ENCODE results near the gene FBXO11. TPM values are rescaled to one million over a fixed set of nuclear protein-coding genes. Genes with fewer than 3 reads are reported as not detected.

The FBXO11 gene
- polyA plus RNA-seq, 1 of the 3 experiments (the other 2 are of a cell fraction) = 26.6 TPM

DNA sequence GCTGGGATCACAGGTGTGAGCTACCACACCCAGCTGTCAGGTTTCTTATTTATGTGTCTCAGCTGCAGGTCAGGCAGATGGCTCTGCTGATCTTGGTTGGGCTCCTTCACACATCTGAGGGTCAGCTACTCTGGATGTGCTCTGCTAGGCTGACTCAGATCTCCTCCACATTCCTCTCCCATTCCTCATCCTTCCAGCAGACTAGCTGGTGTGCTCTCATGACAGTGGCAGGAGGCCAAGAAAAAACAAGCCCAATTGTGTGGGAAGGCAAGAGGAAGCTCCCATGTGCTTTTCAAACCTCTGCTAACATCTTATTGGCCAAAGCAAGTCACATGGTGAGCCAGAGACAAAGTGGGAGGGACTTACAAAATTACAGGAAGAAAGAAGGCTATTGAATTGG, 135.1 kb downstream of the FBXO11 start (continued):
- TF ChIP-seq RCOR1 (IDR thresholded peaks at IDR 0.05; ENCODE audit: low read length) = no peak
- TF ChIP-seq MEF2A (IDR thresholded peaks at IDR 0.05; ENCODE audit: borderline replicate concordance, low read depth) = no peak
- TF ChIP-seq FOXJ3 (CRISPR knock-in tag; IDR thresholded peaks at IDR 0.05) = no peak
- no peak for TF ChIP-seq MAX (IDR thresholded peaks at IDR 0.05; ENCODE audit: low read depth)
- TF ChIP-seq IRF3 (IDR thresholded peaks at IDR 0.05; ENCODE audit: low read depth, low read length) = no peak
- no peak for TF ChIP-seq GABPA (IDR thresholded peaks at IDR 0.05; ENCODE audit: low read depth)
- TF ChIP-seq EP300 (IDR thresholded peaks at IDR 0.05; ENCODE audit: borderline replicate concordance in 1 of 2, low read depth in 1 of 2, low read length in 1 of 2) = no peak

DNA sequence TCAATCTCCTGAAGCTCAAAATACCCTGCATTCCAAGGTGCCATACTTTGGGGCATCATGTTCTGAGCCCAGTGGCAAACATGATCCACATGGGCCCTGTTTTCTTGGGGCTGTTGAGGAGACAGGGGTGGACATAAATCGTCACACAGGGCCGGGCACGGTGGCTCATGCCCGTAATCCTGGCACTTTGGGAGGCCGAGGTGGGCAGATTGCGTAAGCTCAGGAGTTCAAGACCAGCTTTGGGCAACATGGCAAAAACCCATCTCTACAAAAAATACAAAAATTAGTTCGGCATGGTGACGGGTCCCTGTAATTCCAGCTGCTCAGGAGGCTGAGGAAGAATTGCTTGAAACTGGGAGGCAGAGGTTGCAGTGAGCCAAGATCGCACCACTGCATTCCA, 137.0 kb downstream of the FBXO11 start:
- Histone ChIP-seq H3K9me2 (no peaks in the 10 kb centered on the region), H3K4me1 (ENCODE audit: control insufficient read depth in 1 of 2, insufficient read depth in 2 of 2, low read depth in 1 of 2, low read length in 1 of 2) (no peaks in the 10 kb centered on the region), H3K4me2 (no peak overlapping the region), H3K36me3 (replicated peaks in 1 of 2; ENCODE audit: control insufficient read depth in 1 of 2, insufficient read depth in 2 of 2, low read length in 1 of 2) (no peaks in the 10 kb centered on the region), H3K4me3 (ENCODE audit: low read depth in 2 of 2, low read length in 1 of 2) (no peak overlapping the region), H3F3A (replicated peaks; ENCODE audit: insufficient read depth) (peaks cover 4% of the 10 kb centered on the region), H2AFZ (ENCODE audit: low read depth) (no peak overlapping the region), H3K27ac (ENCODE audit: low read depth in 2 of 2, low read length in 1 of 2) (no peak overlapping the region), H3K79me2 (ENCODE audit: insufficient read depth) (no peaks in the 10 kb centered on the region), H4K20me1 (ENCODE audit: insufficient read depth) (no peaks in the 10 kb centered on the region), H3K9ac (no peak overlapping the region), H3K9me3 (no peaks in the 10 kb centered on the region), H3K27me3 (ENCODE audit: insufficient read depth) (no peaks in the 10 kb centered on the region)
- DNase-seq = no peak
- no peak for TF ChIP-seq NFIC (IDR thresholded peaks at IDR 0.05; ENCODE audit: borderline replicate concordance)
- TF ChIP-seq JUND (IDR thresholded peaks at IDR 0.05) = no peak
- no peak for TF ChIP-seq RFX5 (IDR thresholded peaks at IDR 0.05; ENCODE audit: low read length)
- POLR2A ChIA-PET = no interaction called here
- CTCF ChIA-PET = interaction anchor here (0.6 to 10.8 kb wide), 14 partner anchors 11 to 446 kb away, joined by 3 to 228 read pairs (median 6); partner anchors contain the start of gene MSH6
- 86% methylated on average over 9 of the region's 9 CpGs for WGBS (ENCODE audit: low lambda C conversion rate)

DNA sequence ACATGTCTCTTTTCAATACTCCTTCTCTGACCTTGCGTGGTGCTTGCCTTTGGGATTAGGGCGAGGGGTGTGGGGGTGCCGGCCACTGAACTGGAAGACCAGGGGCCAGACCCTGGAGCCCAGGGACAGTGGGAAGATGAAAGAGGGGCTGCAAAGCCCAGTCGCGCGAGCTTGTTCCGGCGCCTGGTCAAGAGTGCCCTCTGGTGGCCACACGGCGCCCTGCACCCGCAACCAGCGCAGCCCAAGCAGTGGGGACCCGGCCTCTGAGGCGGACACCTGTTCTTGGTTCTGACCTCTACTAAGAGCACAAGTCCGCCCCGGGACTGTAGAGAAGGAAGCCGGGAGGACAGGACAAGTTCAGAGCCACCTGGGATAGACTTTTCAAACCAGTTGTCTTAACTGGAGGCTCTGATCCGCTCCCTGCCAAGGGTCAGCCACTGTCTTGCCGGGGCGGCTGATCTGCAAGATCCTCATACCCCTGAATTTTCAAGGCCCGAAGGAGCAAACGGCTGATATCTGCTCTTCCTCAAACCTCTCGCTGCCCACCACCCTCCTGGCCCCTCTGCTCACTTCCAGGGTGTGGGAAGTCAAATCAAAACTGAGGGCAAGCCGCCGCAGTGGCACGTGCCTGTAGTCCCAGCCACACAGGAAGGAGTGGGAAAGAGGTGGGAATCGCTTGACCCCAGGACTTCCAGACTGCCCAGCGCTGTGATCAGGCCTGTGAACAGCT, 138.3 kb downstream of the FBXO11 start:
- 27% methylated on average over 22 of the region's 28 CpGs for whole genome bisulfite sequencing (ENCODE audit: low lambda C conversion rate)
- no peaks in the 10 kb centered on the region for H3K9me2 ChIP-seq
- H3K27me3 ChIP-seq (ENCODE audit: insufficient read depth) = no peaks in the 10 kb centered on the region
- H3K79me2 ChIP-seq (ENCODE audit: insufficient read depth) = no peaks in the 10 kb centered on the region
- H3K4me2 ChIP-seq = peak overlapping the region; percentile 36; the same call in 1 of the 2 replicates
- ChIA-PET CTCF (interaction anchor here (0.6 to 10.8 kb wide), 113 partner anchors 12 to 1422 kb away, joined by 3 to 228 read pairs (median 4); partner anchors contain the start of gene MSH6), POLR2A (interaction anchor here (0.6 to 0.9 kb wide), 2 partner anchors 434 to 849 kb away, joined by 3 to 6 read pairs; no protein-coding TSS in a partner anchor)
- peak overlapping the region in 1 of 2 experiments; percentile 28; a peak in 2 of 4 replicates for H3K4me3 ChIP-seq (ENCODE audit: low read depth in 2 of 2, low read length in 1 of 2)
- no peak overlapping the region for H3K9ac ChIP-seq
- DNase-seq = peak; percentile 90
- H2AFZ ChIP-seq (ENCODE audit: low read depth) = peak overlapping the region; percentile 73; the same call in 1 of the 2 replicates
- H3K27ac ChIP-seq (ENCODE audit: low read depth in 2 of 2, low read length in 1 of 2) = no peak overlapping the region
- H3K9me3 ChIP-seq = no peaks in the 10 kb centered on the region
- no peaks in the 10 kb centered on the region for H3K36me3 ChIP-seq (replicated peaks in 1 of 2; ENCODE audit: control insufficient read depth in 1 of 2, insufficient read depth in 2 of 2, low read length in 1 of 2)
- H3F3A ChIP-seq (replicated peaks; ENCODE audit: insufficient read depth) = peaks cover 4% of the 10 kb centered on the region
- no peaks in the 10 kb centered on the region for H3K4me1 ChIP-seq (ENCODE audit: control insufficient read depth in 1 of 2, insufficient read depth in 2 of 2, low read depth in 1 of 2, low read length in 1 of 2)
- H4K20me1 ChIP-seq (ENCODE audit: insufficient read depth) = no peaks in the 10 kb centered on the region
- peak; percentile 99 for TF ChIP-seq CTCF (IDR thresholded peaks at IDR 0.05)
- TF ChIP-seq NRF1 (IDR thresholded peaks at IDR 0.05; ENCODE audit: low read depth, low read length) = peak; percentile 7; the same call in 1 of the 2 replicates
- no peak for TF ChIP-seq IRF3 (IDR thresholded peaks at IDR 0.05; ENCODE audit: low read depth, low read length)
- no peak for TF ChIP-seq RCOR1 (IDR thresholded peaks at IDR 0.05; ENCODE audit: low read length)
- no peak for TF ChIP-seq FOXJ3 (CRISPR knock-in tag; IDR thresholded peaks at IDR 0.05)
- TF ChIP-seq MXI1 (IDR thresholded peaks at IDR 0.05; ENCODE audit: low read depth, low read length) = no peak
- peak; percentile 93 for TF ChIP-seq SMC3 (IDR thresholded peaks at IDR 0.05; ENCODE audit: low read depth, low read length)
- peak; percentile 97 for TF ChIP-seq RAD21 (IDR thresholded peaks at IDR 0.05; ENCODE audit: low read length)
- no peak for TF ChIP-seq GATA2 (CRISPR knock-in tag; IDR thresholded peaks at IDR 0.05)
- TF ChIP-seq, protein P1, sequence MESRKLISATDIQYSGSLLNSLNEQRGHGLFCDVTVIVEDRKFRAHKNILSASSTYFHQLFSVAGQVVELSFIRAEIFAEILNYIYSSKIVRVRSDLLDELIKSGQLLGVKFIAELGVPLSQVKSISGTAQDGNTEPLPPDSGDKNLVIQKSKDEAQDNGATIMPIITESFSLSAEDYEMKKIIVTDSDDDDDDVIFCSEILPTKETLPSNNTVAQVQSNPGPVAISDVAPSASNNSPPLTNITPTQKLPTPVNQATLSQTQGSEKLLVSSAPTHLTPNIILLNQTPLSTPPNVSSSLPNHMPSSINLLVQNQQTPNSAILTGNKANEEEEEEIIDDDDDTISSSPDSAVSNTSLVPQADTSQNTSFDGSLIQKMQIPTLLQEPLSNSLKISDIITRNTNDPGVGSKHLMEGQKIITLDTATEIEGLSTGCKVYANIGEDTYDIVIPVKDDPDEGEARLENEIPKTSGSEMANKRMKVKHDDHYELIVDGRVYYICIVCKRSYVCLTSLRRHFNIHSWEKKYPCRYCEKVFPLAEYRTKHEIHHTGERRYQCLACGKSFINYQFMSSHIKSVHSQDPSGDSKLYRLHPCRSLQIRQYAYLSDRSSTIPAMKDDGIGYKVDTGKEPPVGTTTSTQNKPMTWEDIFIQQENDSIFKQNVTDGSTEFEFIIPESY (IDR thresholded peaks at IDR 0.05; ENCODE audit: borderline replicate concordance, low read depth) = no peak
- no peak for TF ChIP-seq NFIC (IDR thresholded peaks at IDR 0.05; ENCODE audit: borderline replicate concordance)
- no peak for TF ChIP-seq FOXM1 (IDR thresholded peaks at IDR 0.05; ENCODE audit: low read depth)

All from SK-N-SH (cell line).